ENCODE measurements around the gene PPP1R15B. TPM values are rescaled to one million over a fixed set of nuclear protein-coding genes. Genes with fewer than 3 reads are reported as not detected.

The PPP1R15B gene
- 46.9 and 52.5 TPM in 2 replicates for total RNA-seq (2021)
- Bru-seq, nascent RNA: percentile 98 among the genes with signal in this experiment
- percentile 100 among the genes with signal in this experiment for BruChase-seq, experiment 1, labeled RNA remaining after a 2-hour chase
- BruChase-seq, experiment 2, labeled RNA remaining after a 6-hour chase: percentile 96 among the genes with signal in this experiment
- long read RNA-seq, full-length matches to known transcripts: 26 of 31 reads
- long read RNA-seq, partial matches to known transcripts: 0 of 31 reads
- long read RNA-seq, other reads (novel, unspliced or antisense): 5 of 31 reads

DNA sequence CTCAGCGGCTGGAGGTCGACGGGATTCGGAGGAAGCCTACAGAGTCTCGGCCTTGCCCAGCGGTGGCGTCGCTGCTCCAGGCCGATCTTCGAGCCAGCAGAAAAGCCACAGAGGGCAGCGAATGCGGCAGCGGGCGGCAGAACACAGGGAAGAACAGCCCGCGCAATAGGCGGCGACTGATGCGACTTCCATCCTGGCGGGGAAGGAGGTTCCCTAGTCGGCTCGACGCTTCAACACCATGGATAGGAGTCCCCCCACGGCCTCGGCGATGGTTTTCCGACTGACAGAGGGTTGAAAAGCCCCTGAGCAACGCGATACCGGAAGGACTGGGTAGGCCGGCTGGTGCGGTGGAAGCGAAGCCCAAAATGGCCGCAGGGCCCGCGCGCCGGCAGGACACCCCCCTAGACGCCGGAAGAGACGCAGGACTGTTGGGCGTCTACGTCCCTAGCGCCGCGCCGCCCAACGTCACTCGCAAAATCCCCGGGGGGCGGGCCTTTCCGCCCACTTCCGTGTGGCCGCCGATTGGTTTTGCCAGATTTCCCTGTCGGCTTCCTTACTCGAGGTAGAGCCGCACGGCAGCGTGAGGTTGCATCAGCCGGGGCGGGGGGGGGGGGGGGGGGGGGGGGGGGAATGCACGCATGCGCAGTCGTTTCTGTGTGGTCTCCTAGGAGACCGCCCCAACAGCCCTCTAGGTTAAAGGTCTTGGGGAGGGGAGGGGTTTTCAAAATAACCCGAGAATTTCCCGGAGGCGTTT lies at the start of gene PPP1R15B:
Gene PPP1R15B (minus strand): TSS at position 367 of the 754 bp plus-strand sequence. CDS start 406 bp downstream, outside the sequence.
- ChIA-PET CTCF (interaction anchor here (2.1 kb wide), 1 partner anchor 13 kb away, joined by 8 read pairs; no protein-coding TSS in a partner anchor), POLR2A (ENCODE audit: low non-redundant PET) (no interaction called here)
- H3K36me3 ChIP-seq (ENCODE audit: insufficient read depth, low read length, poor library complexity, severe bottlenecking): peaks cover 19% of the 10 kb centered on the region
- TF ChIP-seq EZH2 (IDR thresholded peaks at IDR 0.05; ENCODE audit: borderline replicate concordance, low read depth, low read length, poor library complexity, severe bottlenecking): no peak
- TF ChIP-seq, protein P1, sequence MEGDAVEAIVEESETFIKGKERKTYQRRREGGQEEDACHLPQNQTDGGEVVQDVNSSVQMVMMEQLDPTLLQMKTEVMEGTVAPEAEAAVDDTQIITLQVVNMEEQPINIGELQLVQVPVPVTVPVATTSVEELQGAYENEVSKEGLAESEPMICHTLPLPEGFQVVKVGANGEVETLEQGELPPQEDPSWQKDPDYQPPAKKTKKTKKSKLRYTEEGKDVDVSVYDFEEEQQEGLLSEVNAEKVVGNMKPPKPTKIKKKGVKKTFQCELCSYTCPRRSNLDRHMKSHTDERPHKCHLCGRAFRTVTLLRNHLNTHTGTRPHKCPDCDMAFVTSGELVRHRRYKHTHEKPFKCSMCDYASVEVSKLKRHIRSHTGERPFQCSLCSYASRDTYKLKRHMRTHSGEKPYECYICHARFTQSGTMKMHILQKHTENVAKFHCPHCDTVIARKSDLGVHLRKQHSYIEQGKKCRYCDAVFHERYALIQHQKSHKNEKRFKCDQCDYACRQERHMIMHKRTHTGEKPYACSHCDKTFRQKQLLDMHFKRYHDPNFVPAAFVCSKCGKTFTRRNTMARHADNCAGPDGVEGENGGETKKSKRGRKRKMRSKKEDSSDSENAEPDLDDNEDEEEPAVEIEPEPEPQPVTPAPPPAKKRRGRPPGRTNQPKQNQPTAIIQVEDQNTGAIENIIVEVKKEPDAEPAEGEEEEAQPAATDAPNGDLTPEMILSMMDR (conservative IDR thresholded peaks at IDR 0.05; ENCODE audit: low read depth, low read length): no peak
- peak; percentile 99 for DNase-seq (ENCODE audit: low spot score)
- peak within 1 kb of the TSS; percentile 99 for H3K27ac ChIP-seq (ENCODE audit: low read depth, low read length, poor library complexity, severe bottlenecking)
- H3K4me1 ChIP-seq (ENCODE audit: insufficient read depth, low read length, poor library complexity, severe bottlenecking): peaks cover 4% of the 10 kb centered on the region
- intact Hi-C loops (cut with micrococcal nuclease; ENCODE audit: unreplicated experiment): no loop called here
- no peaks in the 10 kb centered on the region for H3K27me3 ChIP-seq (replicated peaks; ENCODE audit: insufficient read depth, low read depth, low read length, poor library complexity)
- BruUV-seq (replicated peaks): no TSS peak
- no peaks in the 10 kb centered on the region for H3K9me3 ChIP-seq (ENCODE audit: low read depth, low read length, poor library complexity, severe bottlenecking)
- H3K4me3 ChIP-seq (ENCODE audit: low read depth, low read length, poor library complexity, severe bottlenecking): peak within 1 kb of the TSS; percentile 99

DNA sequence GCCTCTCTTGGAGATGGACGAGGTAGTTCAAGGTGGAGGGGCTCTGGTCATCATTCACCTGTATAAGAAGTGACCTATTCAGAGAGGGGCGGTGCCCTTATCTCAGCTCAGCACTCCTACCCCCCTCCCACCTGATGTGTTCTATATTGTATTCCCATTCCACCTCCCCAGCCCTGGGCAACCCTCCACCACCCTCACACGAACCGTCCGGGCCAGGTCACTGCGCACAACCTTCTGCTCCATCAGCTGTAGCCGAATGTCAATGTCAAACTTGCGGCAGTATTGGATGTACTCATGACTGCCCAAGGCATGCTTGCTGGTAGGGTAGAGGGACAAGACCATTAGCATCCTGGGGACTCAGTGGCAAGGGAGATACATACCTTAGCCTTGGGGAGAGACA lies 48.7 kb upstream of the PPP1R15B start:
- POLR2A ChIA-PET (ENCODE audit: low non-redundant PET): no interaction called here
- no peak for DNase-seq (ENCODE audit: low spot score)
- CTCF ChIA-PET: no interaction called here

DNA sequence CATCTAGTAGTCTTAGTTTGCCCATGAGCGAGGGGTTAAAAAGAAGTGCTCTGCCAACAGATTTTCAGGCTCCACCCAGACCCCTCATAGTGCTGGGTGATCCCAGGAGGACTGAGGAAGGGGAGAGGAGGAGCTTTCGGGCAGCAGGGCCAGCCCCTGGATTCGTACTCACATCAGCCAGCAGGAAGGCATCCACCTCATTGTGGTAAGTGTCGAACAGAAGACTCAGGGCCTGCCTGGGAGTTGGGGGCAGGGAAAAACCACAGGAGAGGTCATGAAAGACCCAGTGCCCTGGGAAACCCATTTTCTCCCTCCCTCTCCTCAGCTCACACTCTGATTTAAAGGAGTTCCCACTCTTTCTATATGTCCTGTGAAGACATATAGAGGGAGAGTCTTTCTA lies 48.1 kb upstream of the PPP1R15B start:
- no peak for TF ChIP-seq EZH2 (IDR thresholded peaks at IDR 0.05; ENCODE audit: borderline replicate concordance, low read depth, low read length, poor library complexity, severe bottlenecking)
- TF ChIP-seq, protein P1 (conservative IDR thresholded peaks at IDR 0.05; ENCODE audit: low read depth, low read length): no peak
- Histone ChIP-seq H3K36me3 (ENCODE audit: insufficient read depth, low read length, poor library complexity, severe bottlenecking) (no peaks in the 10 kb centered on the region), H3K27ac (ENCODE audit: low read depth, low read length, poor library complexity, severe bottlenecking) (no peak overlapping the region), H3K4me1 (ENCODE audit: insufficient read depth, low read length, poor library complexity, severe bottlenecking) (peaks cover 73% of the 10 kb centered on the region), H3K4me3 (ENCODE audit: low read depth, low read length, poor library complexity, severe bottlenecking) (no peak overlapping the region), H3K9me3 (ENCODE audit: low read depth, low read length, poor library complexity, severe bottlenecking) (no peaks in the 10 kb centered on the region), H3K27me3 (replicated peaks; ENCODE audit: insufficient read depth, low read depth, low read length, poor library complexity) (no peaks in the 10 kb centered on the region)
- intact Hi-C loops (cut with micrococcal nuclease; ENCODE audit: unreplicated experiment): no loop called here
- POLR2A ChIA-PET (ENCODE audit: low non-redundant PET): interaction anchor here (0.5 kb wide), 1 partner anchor 53 kb away, joined by 8 read pairs; no protein-coding TSS in a partner anchor
- DNase-seq (ENCODE audit: low spot score): peak; percentile 65
- no TSS peak for BruUV-seq (replicated peaks)
- CTCF ChIA-PET: no interaction called here

More for the DNA sequence above, 48.7 kb upstream of the PPP1R15B start:
- no peak overlapping the region for H3K27ac ChIP-seq (ENCODE audit: low read depth, low read length, poor library complexity, severe bottlenecking)
- TF ChIP-seq EZH2 (IDR thresholded peaks at IDR 0.05; ENCODE audit: borderline replicate concordance, low read depth, low read length, poor library complexity, severe bottlenecking): no peak
- TF ChIP-seq, protein P1 (conservative IDR thresholded peaks at IDR 0.05; ENCODE audit: low read depth, low read length): no peak
- no TSS peak for BruUV-seq (replicated peaks)
- H3K36me3 ChIP-seq (ENCODE audit: insufficient read depth, low read length, poor library complexity, severe bottlenecking): no peaks in the 10 kb centered on the region
- no peaks in the 10 kb centered on the region for H3K27me3 ChIP-seq (replicated peaks; ENCODE audit: insufficient read depth, low read depth, low read length, poor library complexity)
- H3K4me3 ChIP-seq (ENCODE audit: low read depth, low read length, poor library complexity, severe bottlenecking): no peak overlapping the region
- peaks cover 73% of the 10 kb centered on the region for H3K4me1 ChIP-seq (ENCODE audit: insufficient read depth, low read length, poor library complexity, severe bottlenecking)
- no peaks in the 10 kb centered on the region for H3K9me3 ChIP-seq (ENCODE audit: low read depth, low read length, poor library complexity, severe bottlenecking)
- intact Hi-C loops (cut with micrococcal nuclease; ENCODE audit: unreplicated experiment): no loop called here

All from A673 (cell line).